Measurements from ENCODE around the gene ESF1.

- no peak for TF ChIP-seq POLR2A (IDR thresholded peaks at IDR 0.05)
- TF ChIP-seq CTCF (IDR thresholded peaks at IDR 0.05), result no peak
Observed at GRCh38 chr20:13670160-13670559, 114.6 kb downstream of the ESF1 start.
